ES-I3 (cell line): ENCODE results near the gene TRAPPC2.

Source experiments
- H3K36me3 ChIP-seq: 2 replicates; pipeline ENCODE4 v1.6.1; 2013; ENCODE audit warnings: mild to moderate bottlenecking, low read length, control low read depth, moderate library complexity; ENCODE audit not compliant: insufficient read depth
- H3K4me1 ChIP-seq: 2 replicates; pipeline ENCODE4 v1.6.1; 2013; ENCODE audit warnings: mild to moderate bottlenecking, control low read depth, low read length; ENCODE audit not compliant: insufficient read depth
- H3K9ac ChIP-seq: 2 replicates; pipeline ENCODE4 v1.6.1; 2013; ENCODE audit warnings: low read depth, mild to moderate bottlenecking, low read length, moderate library complexity
- H3K9me3 ChIP-seq: 2 replicates; pipeline ENCODE4 v1.6.1; 2013; ENCODE audit warnings: mild to moderate bottlenecking, low read length, moderate library complexity; ENCODE audit not compliant: control insufficient read depth, insufficient read depth

Gene TRAPPC2

DNA sequence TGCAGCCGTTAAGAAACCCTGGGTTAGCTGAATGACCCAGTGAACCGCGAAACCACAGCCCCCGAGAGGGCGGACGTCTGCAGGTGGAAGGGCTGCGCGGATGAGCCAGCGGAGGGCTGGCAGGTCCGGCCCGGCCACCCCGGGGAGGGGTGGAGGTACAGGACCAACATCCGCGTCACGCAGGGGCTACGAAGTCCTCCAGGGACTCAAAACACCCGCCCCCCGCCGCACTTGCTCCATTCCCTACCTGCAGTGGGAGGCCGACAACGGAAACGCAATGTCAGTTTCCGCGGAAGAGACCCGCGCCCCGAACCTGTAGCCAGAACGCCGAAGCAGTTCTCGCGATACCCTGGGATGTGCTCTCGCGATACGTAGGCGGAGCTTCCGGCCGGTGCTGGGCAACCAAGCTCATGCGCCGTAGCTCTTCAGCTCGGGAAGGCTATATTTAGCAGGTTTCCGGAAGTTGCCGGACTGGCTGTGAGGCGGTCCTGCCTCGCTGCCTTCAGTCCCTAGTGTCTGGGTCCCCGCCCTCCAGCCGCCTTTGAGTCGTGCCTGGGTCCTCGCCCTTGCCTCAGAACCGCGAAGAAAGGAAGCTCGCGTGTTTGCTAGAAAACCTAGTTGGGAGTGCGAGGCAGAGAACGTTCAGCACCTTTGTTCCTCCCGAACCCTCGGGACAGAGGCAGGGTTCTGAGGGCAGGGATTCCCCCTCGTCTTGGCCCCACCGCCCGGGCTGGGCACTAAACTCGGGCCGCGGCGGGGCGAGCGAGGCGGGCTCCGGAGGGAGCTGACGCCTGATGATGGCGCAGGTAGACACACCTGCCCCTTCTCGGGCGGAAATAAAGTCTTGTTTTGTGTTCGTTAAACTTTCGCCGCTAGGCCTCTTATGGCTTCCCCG is at the start of gene TRAPPC2, which contains the start of gene OFD1:
Gene TRAPPC2 (minus strand): TSS at position 343 of the 895 bp plus-strand sequence. CDS start 14,657 bp downstream, outside the sequence.
Gene OFD1 (plus strand): TSS at position 471 of the 895 bp plus-strand sequence. CDS start 324 bp downstream, at position 795.
- H3K4me1 ChIP-seq: no peaks in the 10 kb centered on the region
- H3K9me3 ChIP-seq: no peaks in the 10 kb centered on the region
- H3K36me3 ChIP-seq: no peaks in the 10 kb centered on the region
- H3K9ac ChIP-seq: peak within 1 kb of the TSS; percentile 83

DNA sequence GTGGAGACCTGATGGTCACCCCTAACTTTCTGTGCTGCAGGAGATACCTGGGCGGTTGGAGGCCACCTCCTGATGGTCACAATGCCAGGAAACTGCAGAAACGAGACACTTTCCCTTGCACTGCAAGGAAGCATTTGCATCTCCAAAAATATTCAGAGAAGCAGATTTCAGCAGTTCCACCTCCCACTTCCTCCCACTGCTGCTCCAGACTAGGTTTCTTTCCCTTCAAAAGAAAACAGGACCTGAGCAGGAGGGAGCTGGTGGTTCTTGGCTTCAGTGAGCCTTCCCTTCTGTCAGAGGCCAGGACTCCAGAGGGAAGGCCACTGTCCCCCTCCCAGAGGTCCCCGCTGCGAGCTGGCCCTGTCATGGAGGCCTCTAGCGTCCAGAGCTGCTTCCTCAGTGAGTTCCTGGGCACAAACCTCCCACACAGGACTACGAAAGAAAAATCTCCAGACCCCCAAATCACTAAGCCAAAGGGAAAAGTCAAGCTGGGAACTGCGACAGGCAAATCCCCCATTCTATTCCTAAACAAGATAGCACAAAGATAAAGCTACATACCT is 46.5 kb upstream of the TRAPPC2 start:
- Histone ChIP-seq H3K9ac (no peak overlapping the region), H3K4me1 (peaks cover 11% of the 10 kb centered on the region; the same call in 1 of the 2 replicates), H3K9me3 (no peaks in the 10 kb centered on the region), H3K36me3 (no peaks in the 10 kb centered on the region; the same call in 1 of the 2 replicates)

DNA sequence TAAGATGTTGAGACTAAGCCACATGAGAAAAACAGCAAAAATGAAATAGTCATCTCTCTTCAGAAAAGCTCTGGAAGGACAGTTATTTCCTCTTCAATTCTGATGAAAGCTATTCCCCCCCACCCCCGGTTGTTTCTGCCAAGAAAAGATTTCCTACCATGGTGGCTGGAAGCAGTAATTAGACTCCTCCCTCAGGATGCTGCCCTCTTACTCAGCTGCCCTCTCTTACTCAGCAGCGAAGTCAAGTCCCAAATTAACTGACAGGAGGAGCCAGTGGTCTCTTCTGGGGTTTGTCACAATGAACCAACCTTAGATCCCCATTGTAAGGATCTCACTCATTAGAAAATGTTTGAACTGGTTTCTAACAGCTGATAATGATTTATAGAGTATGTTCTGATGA is 44.5 kb upstream of the TRAPPC2 start:
- Histone ChIP-seq H3K36me3 (no peaks in the 10 kb centered on the region; the same call in 1 of the 2 replicates), H3K4me1 (peaks cover 11% of the 10 kb centered on the region; the same call in 1 of the 2 replicates), H3K9ac (no peak overlapping the region), H3K9me3 (no peaks in the 10 kb centered on the region)

DNA sequence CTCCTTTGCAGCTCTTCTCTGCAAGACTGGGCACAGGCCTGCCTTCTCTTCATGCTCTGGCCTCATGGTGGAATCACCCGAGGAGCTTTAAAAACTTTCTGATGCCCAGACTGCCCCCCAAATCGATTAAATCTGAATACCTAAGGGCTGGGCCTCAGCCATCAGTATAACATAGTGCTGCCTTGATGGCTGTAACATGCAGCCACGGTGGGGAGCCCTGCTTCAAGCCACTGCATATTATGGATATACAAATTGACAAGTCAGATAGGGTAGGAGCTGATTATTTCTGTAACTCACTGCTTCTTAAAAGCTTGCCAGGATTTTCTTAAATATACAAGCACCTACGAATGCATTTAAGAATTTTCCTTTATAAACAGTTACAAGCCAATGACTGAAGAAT is 42.0 kb upstream of the TRAPPC2 start:
- no peaks in the 10 kb centered on the region for H3K36me3 ChIP-seq

DNA sequence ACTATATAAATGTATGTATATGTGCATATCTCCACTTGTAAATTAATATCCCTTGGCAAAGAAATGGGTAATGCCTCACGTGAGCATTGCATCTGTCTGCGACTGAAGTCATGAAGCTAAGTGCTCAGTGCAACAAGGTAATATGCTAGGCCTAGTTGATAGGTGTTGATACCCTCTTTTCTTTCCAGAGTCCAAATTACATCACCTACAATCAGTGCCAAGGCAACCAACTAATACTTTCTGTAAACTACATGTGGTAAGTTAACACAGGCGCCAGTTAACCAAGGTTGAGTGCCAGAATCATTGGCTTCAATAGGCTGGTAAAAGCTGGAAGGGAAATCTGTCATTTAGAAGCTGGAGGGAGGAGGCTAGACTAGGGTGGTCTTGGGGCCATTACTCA is 41.4 kb upstream of the TRAPPC2 start:
- Histone ChIP-seq H3K9ac (no peak overlapping the region), H3K4me1 (peaks cover 8% of the 10 kb centered on the region; the same call in 1 of the 2 replicates), H3K9me3 (no peaks in the 10 kb centered on the region), H3K36me3 (no peaks in the 10 kb centered on the region)

More for the DNA sequence above, 42.0 kb upstream of the TRAPPC2 start:
- peaks cover 11% of the 10 kb centered on the region; the same call in 1 of the 2 replicates for H3K4me1 ChIP-seq
- H3K9me3 ChIP-seq: no peaks in the 10 kb centered on the region
- no peak overlapping the region for H3K9ac ChIP-seq

DNA sequence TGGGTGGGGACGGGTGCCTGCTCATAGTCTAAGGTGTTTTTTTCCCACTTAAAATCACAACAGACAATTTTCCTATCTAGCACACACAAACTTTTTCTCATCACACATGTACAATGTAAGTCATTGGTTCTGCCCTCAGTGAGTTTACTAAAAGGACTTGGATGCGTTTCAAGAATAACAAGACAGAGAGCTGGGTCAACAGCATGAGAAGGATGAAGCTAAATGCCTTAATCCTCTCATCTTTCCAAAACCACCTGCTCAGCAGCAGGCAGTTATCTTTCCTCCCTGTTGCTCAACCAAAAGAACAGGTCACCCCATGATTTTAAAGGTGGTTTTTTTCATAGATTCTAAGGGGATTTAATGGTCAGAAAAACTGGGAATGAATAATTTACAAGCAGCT is 40.3 kb upstream of the TRAPPC2 start:
- H3K9me3 ChIP-seq: no peaks in the 10 kb centered on the region
- peaks cover 4% of the 10 kb centered on the region; the same call in 1 of the 2 replicates for H3K4me1 ChIP-seq
- no peak overlapping the region for H3K9ac ChIP-seq
- H3K36me3 ChIP-seq: peaks cover 1% of the 10 kb centered on the region; the same call in 1 of the 2 replicates

DNA sequence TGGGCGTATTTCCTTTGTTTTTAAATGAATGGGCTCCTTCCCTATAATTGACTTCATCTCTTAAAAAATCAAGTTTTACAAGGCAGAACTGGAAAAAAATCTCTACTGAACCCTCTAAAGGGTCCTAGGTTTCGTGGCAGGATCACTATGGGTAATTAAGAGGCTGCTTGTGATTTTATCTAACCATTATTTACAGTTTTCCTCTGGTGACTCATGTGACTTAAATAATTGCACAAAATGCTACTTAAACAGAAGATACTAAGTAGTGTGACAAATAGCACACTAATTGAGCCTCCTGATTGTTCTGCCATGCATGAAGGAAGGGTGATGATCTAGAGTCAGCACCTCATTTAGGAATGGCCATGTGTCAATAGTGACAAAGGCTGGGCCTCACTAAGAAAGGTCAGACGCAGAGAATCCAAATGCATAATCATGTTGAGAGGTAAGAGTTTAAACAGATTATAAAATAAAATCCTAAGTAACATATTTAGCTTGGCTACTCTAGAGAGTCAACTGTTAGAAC is 35.7 kb upstream of the TRAPPC2 start:
- Histone ChIP-seq H3K4me1 (no peaks in the 10 kb centered on the region), H3K9ac (no peak overlapping the region), H3K36me3 (peaks cover 8% of the 10 kb centered on the region), H3K9me3 (no peaks in the 10 kb centered on the region)

DNA sequence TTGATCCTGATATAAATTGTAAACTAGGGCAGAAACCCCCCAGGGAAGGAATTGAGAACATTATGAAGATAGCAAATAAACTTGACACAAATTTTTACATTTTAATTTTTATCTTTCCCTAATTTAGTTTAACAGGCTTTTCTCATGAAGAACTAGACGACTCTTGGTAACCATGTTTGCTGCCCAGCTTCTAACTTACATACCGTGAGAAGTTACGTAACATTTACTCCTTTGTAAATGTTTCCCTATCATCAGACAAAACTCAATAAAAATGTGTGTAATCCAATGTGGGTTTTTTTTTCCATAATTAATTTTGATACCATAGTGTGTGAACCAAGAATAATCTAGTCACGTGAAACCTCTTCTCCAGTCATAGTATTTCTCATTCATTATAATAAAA is 34.5 kb upstream of the TRAPPC2 start:
- Histone ChIP-seq H3K9ac (no peak overlapping the region), H3K4me1 (peaks cover 7% of the 10 kb centered on the region), H3K36me3 (peaks cover 8% of the 10 kb centered on the region), H3K9me3 (no peaks in the 10 kb centered on the region)

DNA sequence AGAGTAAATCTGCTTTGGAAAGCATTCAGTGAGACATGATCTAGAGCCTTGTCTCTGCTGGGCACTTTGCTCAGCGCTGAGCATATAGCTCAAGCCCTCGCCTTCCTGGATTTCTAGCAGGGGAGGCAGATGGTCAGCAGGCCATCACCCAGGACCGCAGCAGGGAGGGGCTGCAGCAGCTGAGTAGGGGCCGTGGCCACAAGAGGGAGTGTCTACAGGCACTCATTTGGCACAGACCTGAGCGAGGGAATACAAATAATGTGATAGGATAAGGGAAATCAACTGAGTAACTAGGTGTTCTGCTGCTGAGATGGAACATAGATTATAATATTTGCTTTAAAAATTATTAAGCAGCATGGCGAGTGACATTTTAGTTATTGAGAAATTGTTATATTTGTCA is 30.3 kb upstream of the TRAPPC2 start:
- Histone ChIP-seq H3K9ac (no peak overlapping the region), H3K9me3 (no peaks in the 10 kb centered on the region), H3K4me1 (peaks cover 34% of the 10 kb centered on the region), H3K36me3 (peaks cover 7% of the 10 kb centered on the region)

DNA sequence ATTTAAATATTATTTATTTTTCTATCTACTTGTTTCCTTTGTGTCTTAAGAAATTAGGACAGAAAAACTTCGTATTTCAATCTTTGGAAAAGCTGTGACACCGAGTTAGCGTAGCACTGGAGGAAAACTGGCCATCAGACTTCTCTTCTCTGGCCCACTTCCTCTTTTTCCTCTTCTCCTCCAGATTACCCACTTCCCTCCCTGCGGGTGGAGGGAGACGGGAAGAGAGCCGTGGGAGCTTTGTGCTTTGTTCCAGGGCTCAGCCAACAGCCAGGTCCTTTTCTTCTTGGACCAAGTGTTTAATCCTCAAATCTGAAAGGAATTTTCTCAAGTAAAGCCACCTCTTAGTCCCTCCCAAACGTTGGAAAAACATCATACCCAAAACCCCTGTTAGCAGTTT is 29.9 kb upstream of the TRAPPC2 start:
- H3K9me3 ChIP-seq: no peaks in the 10 kb centered on the region
- H3K9ac ChIP-seq: no peak overlapping the region
- peaks cover 34% of the 10 kb centered on the region for H3K4me1 ChIP-seq
- H3K36me3 ChIP-seq: peaks cover 4% of the 10 kb centered on the region

DNA sequence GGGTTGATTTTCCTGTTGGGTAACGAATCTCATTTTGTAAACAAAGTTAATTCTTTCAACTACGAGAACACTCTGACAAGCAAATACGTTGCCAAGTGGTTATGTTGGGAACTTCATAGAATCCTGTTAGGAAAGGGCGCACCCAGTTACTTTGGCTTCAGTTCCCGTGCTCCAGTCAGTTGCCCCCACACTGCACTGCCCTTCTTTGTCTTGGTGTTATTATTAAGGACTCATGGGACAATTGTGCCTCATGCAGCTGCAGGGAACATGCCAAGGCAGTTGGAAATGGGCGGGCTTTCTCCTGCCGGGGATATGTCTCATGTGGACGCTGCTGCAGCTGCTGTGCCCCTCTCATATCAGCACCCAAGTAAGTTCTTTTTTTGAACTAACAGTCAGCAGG is 29.1 kb upstream of the TRAPPC2 start:
- H3K36me3 ChIP-seq: peaks cover 9% of the 10 kb centered on the region
- peaks cover 34% of the 10 kb centered on the region for H3K4me1 ChIP-seq
- H3K9me3 ChIP-seq: no peaks in the 10 kb centered on the region
- H3K9ac ChIP-seq: no peak overlapping the region

DNA sequence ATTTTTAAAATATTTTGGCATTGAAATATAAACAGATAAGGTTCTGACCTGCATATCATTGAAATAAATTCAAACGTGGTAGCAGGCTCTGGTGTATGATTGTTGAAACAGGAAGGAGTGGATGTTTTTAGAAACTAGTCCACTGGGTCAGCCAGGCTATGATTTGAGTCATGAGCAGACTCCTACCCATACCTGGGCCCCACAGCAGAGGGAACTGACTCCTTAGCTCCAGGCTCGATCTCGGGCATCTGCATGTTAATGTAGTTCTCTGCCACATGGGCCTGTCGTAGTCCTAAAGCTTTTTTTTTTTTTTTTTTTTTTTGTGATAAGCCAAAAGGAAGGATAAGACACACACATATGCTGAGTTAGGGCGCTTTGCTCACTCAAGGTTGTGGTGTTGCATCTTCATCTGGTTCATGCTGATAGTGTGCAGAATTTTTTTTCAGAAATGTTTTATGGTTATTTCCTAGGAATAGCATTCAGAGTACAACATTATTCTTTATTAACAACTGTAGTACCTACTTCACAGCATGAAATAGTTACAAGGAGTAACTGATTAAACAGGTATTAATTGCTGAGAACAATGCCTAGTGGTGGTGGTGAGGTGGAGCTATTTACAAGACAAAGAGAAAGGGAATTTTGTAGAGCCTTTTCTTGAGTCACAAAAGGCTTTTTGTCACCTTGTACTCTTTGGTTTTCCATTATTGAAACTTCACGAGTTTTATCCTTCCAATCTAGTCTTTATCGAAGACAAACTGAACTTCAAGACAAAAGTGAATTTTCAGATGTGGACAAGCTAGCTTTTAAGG is 27.4 kb upstream of the TRAPPC2 start:
- Histone ChIP-seq H3K9ac (no peak overlapping the region; the same call in 1 of the 2 replicates), H3K4me1 (peaks cover 38% of the 10 kb centered on the region), H3K36me3 (peaks cover 12% of the 10 kb centered on the region), H3K9me3 (no peaks in the 10 kb centered on the region)

DNA sequence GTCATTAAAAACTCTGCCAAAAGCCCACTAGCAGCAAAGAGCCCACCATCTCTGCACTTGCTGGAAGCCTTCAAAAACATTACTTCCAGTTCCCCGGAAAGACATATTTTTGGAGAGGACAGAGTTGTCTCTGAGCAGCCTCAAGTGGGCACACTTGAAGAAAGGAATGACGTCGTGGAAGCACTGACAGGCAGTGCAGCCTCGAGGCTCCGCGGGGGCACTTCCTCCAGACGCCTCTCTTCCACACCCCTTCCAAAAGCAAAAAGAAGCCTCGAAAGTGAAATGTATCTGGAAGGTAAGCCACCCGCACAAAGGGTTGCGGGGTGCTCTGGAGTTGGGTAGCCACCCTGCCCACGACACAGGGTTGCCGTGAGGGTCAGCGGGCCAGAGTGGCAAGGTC is 26.0 kb upstream of the TRAPPC2 start:
- Histone ChIP-seq H3K9me3 (no peaks in the 10 kb centered on the region), H3K36me3 (peaks cover 10% of the 10 kb centered on the region), H3K4me1 (peaks cover 40% of the 10 kb centered on the region), H3K9ac (no peak overlapping the region)

DNA sequence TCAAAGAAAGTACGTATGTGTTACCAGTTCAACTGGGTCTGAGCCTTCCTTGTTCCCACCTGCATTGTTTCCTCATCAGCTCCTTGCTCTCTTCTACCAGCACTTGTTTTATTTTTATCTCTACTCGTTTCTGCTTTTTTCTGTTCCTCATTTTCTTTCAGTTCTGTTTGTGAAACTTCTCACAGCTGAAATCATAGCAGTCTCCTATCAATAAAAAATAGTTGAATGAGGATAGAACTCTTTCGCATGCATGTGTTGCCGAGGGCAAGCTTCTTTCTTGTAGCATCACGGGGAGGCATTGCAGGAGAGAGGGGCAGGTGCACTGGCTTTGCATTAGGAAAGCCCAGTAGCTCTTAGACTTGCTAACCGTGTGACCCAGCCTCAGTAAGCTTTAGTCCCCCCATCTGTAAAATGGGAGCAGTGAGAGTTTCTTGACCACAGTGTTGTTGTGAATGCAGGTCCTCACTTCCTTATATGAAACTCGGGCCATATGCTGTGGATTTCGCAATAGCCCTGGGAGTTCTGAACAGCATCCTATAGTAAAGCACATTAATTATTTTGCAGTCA is 24.8 kb upstream of the TRAPPC2 start:
- no peaks in the 10 kb centered on the region for H3K9me3 ChIP-seq
- H3K4me1 ChIP-seq: peaks cover 33% of the 10 kb centered on the region
- peaks cover 10% of the 10 kb centered on the region for H3K36me3 ChIP-seq
- H3K9ac ChIP-seq: no peak overlapping the region
